Astrocyte (in vitro differentiated cells and primary cell): ENCODE results near the gene RBBP8NL. TPM values are rescaled to one million over a fixed set of nuclear protein-coding genes. Genes with fewer than 3 reads are reported as not detected.
A peak's percentile ranks its signal among the peaks of the same experiment; 100 is the strongest.

Experiments used
- DNase-seq: peaks from one replicate; pipeline ENCODE4 v3.0.0-alpha.2; 2010; ENCODE audit warnings: low read depth
- FAIRE-seq: peaks from 2 replicates; lab custom pipeline; 2011; peaks lifted over from hg19 to GRCh38; lab: Jason Lieb, UNC
- H2AFZ ChIP-seq: 2 replicates; pipeline ENCODE4 v1.6.0; 2012; ENCODE audit warnings: low read depth, low read length, inconsistent platforms
- H3K27ac ChIP-seq: 2 replicates; pipeline ENCODE4 v1.5.1; 2011; ENCODE audit warnings: low read depth, low read length, inconsistent platforms
- H3K27me3 ChIP-seq: 2 replicates; pipeline ENCODE4 v1.6.0; 2011; ENCODE audit warnings: low read length, inconsistent platforms; ENCODE audit not compliant: insufficient read depth
- H3K36me3 ChIP-seq: 2 replicates; pipeline ENCODE4 v1.5.1; 2011; ENCODE audit warnings: low read length, inconsistent platforms; ENCODE audit not compliant: insufficient read depth
- H3K4me1 ChIP-seq: 2 replicates; pipeline ENCODE4 v1.5.1; 2011; ENCODE audit warnings: low read length, inconsistent platforms; ENCODE audit not compliant: insufficient read depth
- H3K4me2 ChIP-seq: 2 replicates; pipeline ENCODE4 v1.6.0; 2012; ENCODE audit warnings: low read length, inconsistent platforms
- H3K4me3 ChIP-seq: 2 replicates; pipeline ENCODE4 v1.5.1; 2011; ENCODE audit warnings: low read depth, mild to moderate bottlenecking, low read length, inconsistent platforms; ENCODE audit not compliant: insufficient read depth
- H3K79me2 ChIP-seq: 2 replicates; pipeline ENCODE4 v1.6.0; 2012; ENCODE audit warnings: mild to moderate bottlenecking, low read length, inconsistent platforms; ENCODE audit not compliant: insufficient read depth
- H3K9ac ChIP-seq: 2 replicates; pipeline ENCODE4 v1.6.0; 2012; ENCODE audit warnings: mild to moderate bottlenecking, low read length, inconsistent platforms
- H3K9me3 ChIP-seq: 2 replicates; pipeline ENCODE4 v1.5.1; 2012; ENCODE audit warnings: low read depth, mild to moderate bottlenecking, low read length, inconsistent platforms; ENCODE audit not compliant: insufficient read depth
- H4K20me1 ChIP-seq: 2 replicates; pipeline ENCODE4 v1.6.0; 2012; ENCODE audit warnings: low read length, inconsistent platforms; ENCODE audit not compliant: insufficient read depth
- H3K27ac Mint-ChIP-seq: one replicate; pipeline ENCODE4 v1.8.0; 2021; ENCODE audit warnings: mild to moderate bottlenecking, mixed read lengths; ENCODE audit not compliant: unreplicated experiment
- H3K27me3 Mint-ChIP-seq: one replicate; pipeline ENCODE4 v1.8.0; 2021; ENCODE audit warnings: low read depth, mixed read lengths; ENCODE audit not compliant: unreplicated experiment
- H3K36me3 Mint-ChIP-seq: one replicate; pipeline ENCODE4 v1.8.0; 2021; ENCODE audit warnings: low read depth, mixed read lengths; ENCODE audit not compliant: unreplicated experiment
- H3K4me1 Mint-ChIP-seq: one replicate; pipeline ENCODE4 v1.8.0; 2021; ENCODE audit warnings: low read depth, mixed read lengths; ENCODE audit not compliant: unreplicated experiment
- H3K4me3 Mint-ChIP-seq: one replicate; pipeline ENCODE4 v1.8.0; 2021; ENCODE audit warnings: mild to moderate bottlenecking, moderate library complexity, mixed read lengths; ENCODE audit not compliant: unreplicated experiment
- H3K9me3 Mint-ChIP-seq: one replicate; pipeline ENCODE4 v1.8.0; 2021; ENCODE audit warnings: mild to moderate bottlenecking, mixed read lengths; ENCODE audit not compliant: unreplicated experiment
- CTCF ChIP-seq: IDR thresholded peaks from 2 replicates; pipeline ENCODE4 v1.5.1; 2011; ENCODE audit warnings: low read depth, mild to moderate bottlenecking, inconsistent platforms, low read length, moderate library complexity; ENCODE audit not compliant: insufficient read depth
- EZH2 ChIP-seq: IDR thresholded peaks from 2 replicates; pipeline ENCODE4 v1.6.1; 2012; ENCODE audit warnings: mild to moderate bottlenecking, low read length, inconsistent platforms; ENCODE audit not compliant: insufficient read depth
- total RNA-seq: library from RNA; stranded (reverse); gene quantifications from 2 replicates; pipeline ENCODE4 v1.2.1, GENCODE V29; 2021

RBBP8NL gene
- total RNA-seq, 1 donor from 2014 or later, result 0.14 TPM

- Histone ChIP-seq H4K20me1 (peaks cover 53% of the 10 kb centered on the region), H3K27ac (peak overlapping the region; percentile 91), H3K4me1 (peaks cover 17% of the 10 kb centered on the region), H3K36me3 (peaks cover 17% of the 10 kb centered on the region), H2AFZ (no peak overlapping the region), H3K9ac (peak overlapping the region; percentile 94), H3K4me2 (peak overlapping the region; percentile 98), H3K27me3 (no peaks in the 10 kb centered on the region), H3K4me3 (peak overlapping the region; percentile 91), H3K79me2 (peaks cover 47% of the 10 kb centered on the region), H3K9me3 (no peaks in the 10 kb centered on the region)
- no peak for FAIRE-seq
- no peak for DNase-seq
- TF ChIP-seq EZH2 (no peak), CTCF (no peak)
- Mint-ChIP-seq H3K9me3 (no peaks in the 10 kb centered on the region), H3K27ac (peak overlapping the region; percentile 92), H3K4me3 (peak overlapping the region; percentile 95), H3K36me3 (peaks cover 4% of the 10 kb centered on the region), H3K27me3 (no peaks in the 10 kb centered on the region), H3K4me1 (peaks cover 13% of the 10 kb centered on the region)
Observed at GRCh38 chr20:62387933-62388635, 39.3 kb downstream of the RBBP8NL start.

- peaks cover 17% of the 10 kb centered on the region for H3K36me3 ChIP-seq
- peak overlapping the region; percentile 98 for H3K4me2 ChIP-seq
- H2AFZ ChIP-seq, result no peak overlapping the region
- Mint-ChIP-seq H3K27me3 (no peaks in the 10 kb centered on the region), H3K36me3 (peaks cover 6% of the 10 kb centered on the region), H3K27ac (peak overlapping the region; percentile 92), H3K4me1 (peaks cover 13% of the 10 kb centered on the region), H3K4me3 (peak overlapping the region; percentile 95), H3K9me3 (no peaks in the 10 kb centered on the region)
- no peak for FAIRE-seq
- H4K20me1 ChIP-seq, result peaks cover 56% of the 10 kb centered on the region
- H3K4me1 ChIP-seq, result peaks cover 17% of the 10 kb centered on the region
- TF ChIP-seq CTCF (no peak), EZH2 (no peak)
- H3K27me3 ChIP-seq, result no peaks in the 10 kb centered on the region
- peak overlapping the region; percentile 91 for H3K4me3 ChIP-seq
- peaks cover 47% of the 10 kb centered on the region for H3K79me2 ChIP-seq
- H3K9ac ChIP-seq, result peak overlapping the region; percentile 94
- peak overlapping the region; percentile 91 for H3K27ac ChIP-seq
- no peak for DNase-seq
- no peaks in the 10 kb centered on the region for H3K9me3 ChIP-seq
Observed at GRCh38 chr20:62387219-62387913, 40.0 kb downstream of the RBBP8NL start.
